ENCODE data around the gene NPPB.

DNA sequence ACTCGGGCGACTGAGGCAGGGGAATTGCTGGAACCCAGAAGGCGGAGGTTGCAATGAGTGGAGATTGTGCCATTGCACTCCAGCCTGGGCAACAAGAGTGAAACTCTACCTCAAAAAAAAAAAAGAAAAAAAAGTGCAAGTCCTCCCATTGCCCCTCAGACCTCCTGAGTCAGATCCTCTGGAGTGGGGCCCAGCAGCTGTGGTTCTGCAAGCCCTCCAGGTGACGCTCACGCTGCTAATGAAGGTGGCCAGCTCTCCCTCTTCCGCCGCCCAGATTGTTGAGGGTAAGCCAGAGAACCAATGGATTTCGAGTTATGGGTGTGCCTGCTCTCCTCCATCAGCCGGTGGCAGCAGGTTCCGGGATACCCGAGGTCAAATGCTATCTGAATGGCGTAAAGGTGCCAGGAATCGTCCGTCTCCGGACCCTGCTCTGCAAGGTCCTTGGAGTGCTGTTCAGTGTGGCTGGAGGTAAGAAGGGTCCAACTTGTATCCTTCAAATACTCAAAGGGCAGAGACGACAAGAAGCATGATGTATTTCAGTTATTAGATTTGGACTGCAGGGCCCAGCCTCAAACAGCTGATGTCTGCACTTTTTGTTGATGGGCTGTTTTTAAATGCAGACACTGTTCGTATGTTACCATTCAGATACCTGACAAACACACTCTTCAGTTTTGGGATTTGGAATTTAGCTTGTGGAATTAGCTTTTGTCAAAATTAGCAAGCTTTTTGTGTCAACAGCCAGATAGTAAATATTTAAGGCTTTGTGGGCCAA, 35.2 kb downstream of the NPPB start:
- TF ChIP-seq POLR2A (IDR thresholded peaks at IDR 0.05; ENCODE audit: low read depth, low read length) (no peak), POLR2AphosphoS5 (IDR thresholded peaks at IDR 0.05; ENCODE audit: low read depth, low read length) (no peak), TAF1 (IDR thresholded peaks at IDR 0.05; ENCODE audit: low read depth, low read length) (no peak), PAX5 (IDR thresholded peaks at IDR 0.05; ENCODE audit: insufficient read depth, low read length, severe bottlenecking) (no peak)
